GM18873 (cell line): ENCODE results near the gene MLN.

ENCODE experiments used
- ATAC-seq: cut with Tn5 transposase; IDR thresholded peaks from one replicate; pipeline ENCODE4 v1.9.1; 2021; ENCODE audit warnings: mild to moderate bottlenecking, moderate library complexity, moderate number of reproducible peaks; ENCODE audit not compliant: unreplicated experiment, low FRiP score

Gene MLN

DNA sequence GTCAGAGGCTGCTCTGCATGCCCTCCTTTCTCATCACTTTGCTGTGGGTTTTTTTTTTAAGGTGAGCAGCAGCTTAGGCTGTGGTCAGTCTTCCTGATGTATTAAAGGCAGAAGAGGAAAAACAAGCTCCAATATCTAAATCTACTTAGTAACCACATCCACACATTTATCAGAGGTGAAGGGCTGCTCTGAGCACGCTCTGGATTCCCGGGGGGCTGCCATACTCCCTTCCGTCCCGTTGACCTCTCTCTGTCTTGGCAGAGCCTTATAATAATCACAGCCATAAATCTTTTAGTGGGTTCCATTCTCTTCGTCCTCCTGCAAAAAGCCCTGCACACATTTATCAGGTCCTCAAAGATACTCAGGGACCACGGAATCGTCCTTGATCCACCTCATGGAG lies 12.2 kb downstream of the MLN start:
- ATAC-seq = no peak

DNA sequence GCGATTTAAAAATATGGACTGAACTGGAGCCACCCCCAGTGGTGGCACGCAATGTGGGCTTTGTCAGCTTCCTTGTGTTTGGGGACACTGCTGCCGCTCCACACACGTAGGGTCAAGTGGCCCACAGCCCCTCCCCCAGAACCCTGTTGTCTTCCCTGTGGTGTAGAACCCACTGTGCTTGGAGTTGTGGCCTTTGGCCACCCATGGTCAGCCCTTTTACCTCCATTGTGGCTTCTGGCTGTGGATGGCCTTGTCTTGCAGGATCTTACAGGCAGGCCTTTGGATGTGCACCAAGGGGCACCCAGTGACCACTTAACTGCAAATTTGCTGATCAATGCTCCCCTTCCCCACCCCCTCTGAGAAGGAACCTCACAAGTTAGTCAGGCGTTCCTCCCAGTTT lies 12.9 kb downstream of the MLN start:
- ATAC-seq = no peak

GRCh38 chr6:33790379-33790778 lies 13.4 kb downstream of the MLN start:
- no peak for ATAC-seq

- ATAC-seq = no peak
Observed at GRCh38 chr6:33789550-33789895, 14.3 kb downstream of the MLN start.

DNA sequence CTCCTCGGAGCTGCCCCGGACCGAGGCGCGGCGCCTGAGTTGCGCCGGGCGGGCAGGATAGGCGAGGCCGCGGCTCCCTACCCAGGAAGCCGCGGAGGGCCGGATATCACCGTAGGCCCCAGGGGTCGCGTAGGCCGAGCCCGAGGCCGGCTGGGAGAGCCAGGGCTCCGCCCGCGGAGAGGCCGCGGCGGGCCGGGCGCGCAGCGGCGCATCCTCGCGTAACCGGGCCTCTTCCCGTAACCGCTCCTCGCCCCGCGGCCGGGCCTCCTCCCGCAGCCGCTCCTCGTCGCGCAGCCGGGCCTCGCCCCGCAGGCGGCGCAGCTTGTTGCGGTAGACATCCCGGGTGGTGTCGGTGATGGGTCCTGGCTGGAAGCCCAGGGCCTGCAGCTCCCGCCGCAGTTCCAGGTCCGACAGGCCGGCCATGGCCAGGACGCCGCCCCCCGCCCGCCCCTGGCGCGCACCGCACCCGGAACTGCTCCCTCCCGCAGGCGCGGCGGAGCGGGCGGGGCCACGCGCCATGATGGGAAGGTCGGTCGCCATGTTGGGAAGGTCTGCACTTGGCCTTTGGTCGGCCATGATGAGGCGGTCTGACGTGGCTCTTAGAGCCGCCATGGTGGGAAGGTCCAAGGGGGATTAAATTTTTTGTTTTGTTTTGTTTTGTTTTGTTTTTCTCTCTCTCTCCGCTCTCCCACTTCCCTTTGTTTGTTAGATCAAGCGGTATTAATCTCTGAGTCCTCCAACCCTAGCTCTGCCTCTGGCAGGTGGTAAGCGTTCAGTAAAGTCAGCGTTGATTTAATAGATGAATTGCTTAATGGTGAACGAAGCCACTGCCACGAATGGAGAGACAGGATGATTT lies 14.9 kb downstream of the MLN start, which contains the start of gene LEMD2:
LEMD2 (minus strand) TSS at position 437 of the 856 bp plus-strand sequence; CDS start at position 423, 14 bp downstream.
- peak; percentile 77 for ATAC-seq

- peak; percentile 34 for ATAC-seq
Observed at GRCh38 chr6:33787954-33788693, 15.7 kb downstream of the MLN start.

GRCh38 chr6:33787346-33787953 lies 16.4 kb downstream of the MLN start:
- ATAC-seq = no peak

- no peak for ATAC-seq
Observed at GRCh38 chr6:33786736-33787135, 17.1 kb downstream of the MLN start.

- no peak for ATAC-seq
Observed at GRCh38 chr6:33785778-33786177, 18.0 kb downstream of the MLN start.

- no peak for ATAC-seq
Observed at GRCh38 chr6:33784787-33785186, 19.0 kb downstream of the MLN start.

GRCh38 chr6:33783781-33784520 lies 19.9 kb downstream of the MLN start:
- ATAC-seq = no peak

- no peak for ATAC-seq
Observed at GRCh38 chr6:33782561-33782960, 21.2 kb downstream of the MLN start.

DNA sequence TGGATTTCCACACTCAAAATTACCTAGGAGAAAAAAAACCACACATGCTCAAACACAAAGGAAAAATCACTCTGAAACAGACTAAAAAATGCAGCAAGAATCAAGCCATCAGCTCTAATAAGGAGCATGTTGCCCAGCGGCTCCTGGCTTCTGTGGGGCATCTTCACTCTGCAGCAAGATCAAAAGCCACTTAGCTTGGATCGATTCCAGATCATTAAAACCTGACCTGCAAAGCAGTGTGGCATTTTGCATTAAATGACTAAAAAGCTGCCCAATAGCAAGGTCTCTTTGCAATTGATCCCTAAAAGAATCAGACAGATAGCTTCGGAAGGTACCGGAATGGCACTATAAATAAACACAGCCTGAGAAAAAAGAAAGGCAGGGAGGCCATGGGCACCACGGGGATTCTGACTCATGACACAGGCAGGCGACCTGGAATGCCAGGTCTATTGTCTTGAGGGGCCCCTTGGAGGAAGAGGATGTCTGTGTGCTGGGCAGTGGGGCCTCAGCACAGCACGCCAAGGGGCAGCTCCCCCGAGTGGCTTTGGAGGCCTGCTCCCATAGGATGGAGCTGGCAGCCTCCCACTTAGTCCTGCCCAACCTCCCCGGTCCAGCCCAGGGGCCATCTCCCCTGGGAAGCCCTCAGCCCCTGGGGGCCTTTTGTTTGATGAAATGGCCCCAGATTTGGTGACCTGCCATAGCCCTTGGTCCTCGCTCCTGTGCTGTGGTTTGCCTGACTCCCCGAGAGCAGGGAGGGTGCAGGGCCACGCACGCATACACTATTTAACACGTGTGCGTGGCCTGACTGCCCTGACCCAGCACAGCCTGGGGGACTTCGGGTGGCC lies 22.4 kb downstream of the MLN start:
- no peak for ATAC-seq

DNA sequence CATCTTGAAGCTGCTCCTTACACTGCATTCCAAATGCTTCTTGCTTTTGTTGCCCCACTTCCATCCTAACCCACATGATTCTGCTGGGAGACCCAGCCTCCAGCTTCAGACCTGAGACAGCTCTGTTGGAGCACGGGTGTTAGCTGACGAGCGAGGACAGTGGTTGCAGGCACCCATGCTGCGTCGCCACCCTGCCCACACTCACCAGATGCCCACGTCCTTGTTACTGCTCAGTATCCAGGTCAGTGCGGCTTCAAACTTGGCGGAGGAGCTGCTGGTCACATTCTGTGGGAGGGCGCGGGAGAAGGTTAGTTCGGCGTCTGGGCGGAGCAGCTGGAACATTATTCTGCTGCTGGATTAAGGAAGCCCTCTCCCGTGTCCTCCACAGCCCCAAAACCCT lies 23.9 kb downstream of the MLN start:
- no peak for ATAC-seq

DNA sequence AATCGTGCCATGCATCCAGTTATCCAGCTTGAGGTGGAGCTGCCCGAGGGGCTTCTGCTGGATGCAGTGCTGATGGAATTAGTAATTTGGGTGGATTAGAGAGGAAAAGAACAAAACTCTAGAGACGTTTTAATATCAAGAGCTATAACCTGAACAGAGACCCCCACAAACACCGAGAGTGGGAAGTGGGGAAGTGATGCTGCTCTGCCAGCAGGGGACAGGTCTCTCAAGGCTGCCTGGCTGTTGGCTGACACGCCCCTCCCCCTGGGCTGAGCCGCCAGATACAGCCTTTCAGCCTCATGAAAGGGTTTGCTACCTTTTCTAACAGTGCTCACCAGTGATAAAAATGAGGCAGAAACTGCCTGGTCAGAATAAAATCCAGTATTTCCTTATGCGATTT lies 24.5 kb downstream of the MLN start:
- no peak for ATAC-seq

GRCh38 chr6:33778444-33779121 lies 25.2 kb downstream of the MLN start:
- ATAC-seq = no peak

DNA sequence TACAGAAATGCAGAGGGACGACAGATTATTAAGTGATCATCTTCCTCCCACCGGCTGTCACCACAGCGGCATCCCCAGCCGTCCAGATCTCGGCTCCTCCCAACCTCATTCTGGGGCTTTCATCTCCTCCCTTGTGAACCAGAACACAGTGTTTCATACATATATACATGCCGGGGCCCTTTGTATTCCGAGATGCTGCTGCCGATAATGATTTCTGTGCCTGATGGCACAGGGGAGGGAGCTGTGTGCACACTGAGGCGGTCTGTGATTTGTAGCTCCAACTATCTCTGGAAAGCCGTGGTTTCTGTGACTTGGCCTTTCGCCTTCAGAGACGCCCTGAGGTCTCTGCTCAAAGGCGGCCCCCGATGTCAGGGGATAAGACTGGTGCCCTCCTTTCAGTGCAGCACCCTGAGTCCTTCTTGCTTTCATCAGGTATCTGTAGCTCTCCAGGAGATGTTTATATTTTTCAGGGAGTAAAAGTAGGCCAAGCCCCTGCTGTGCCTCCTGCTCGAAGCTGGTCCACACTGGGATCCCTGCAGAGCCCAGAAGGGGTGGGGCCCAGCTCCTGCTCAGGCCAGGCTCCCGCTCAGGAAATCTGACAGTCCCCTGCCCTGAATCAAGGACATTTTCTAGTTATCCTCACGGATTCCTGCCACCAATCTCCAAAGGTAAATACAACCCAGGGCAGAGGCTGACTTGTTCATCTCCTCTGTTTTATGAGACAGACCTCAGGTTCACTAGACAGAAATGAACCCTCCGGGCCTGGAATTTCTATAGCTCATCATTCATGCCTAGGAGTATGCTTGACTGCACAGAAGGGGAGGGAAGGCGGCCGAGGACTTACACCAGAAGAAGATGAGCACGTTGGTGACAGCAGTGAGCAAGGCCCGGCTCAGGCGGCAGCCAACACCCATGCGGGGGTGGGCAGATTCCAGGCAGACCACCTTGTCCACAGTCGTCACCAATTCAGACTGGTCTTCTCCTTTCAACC lies 26.1 kb downstream of the MLN start:
- no peak for ATAC-seq

- ATAC-seq = no peak
Observed at GRCh38 chr6:33776764-33777163, 27.0 kb downstream of the MLN start.
